Stimulated activated CD4-positive, alpha-beta T cell treated with anti-CD3 and anti-CD28 coated beads, Interleukin-1b, Interleukin-23, amount 100 ng/mL, for 24 hours (primary cell): ENCODE data around the gene VCAN.
"Not testable (repeated sequence)": the region's sequence is repeated elsewhere in the genome, so short reads cannot be mapped to it uniquely, and the experiment has no call there.

Experiments
- DNase-seq, 4 experiments: peaks; one replicate each; pipeline ENCODE4 v3.0.0-alpha.2; 2020; ENCODE audit warnings: low read depth in 4 of 4, low spot score in 1 of 4

VCAN gene

DNA sequence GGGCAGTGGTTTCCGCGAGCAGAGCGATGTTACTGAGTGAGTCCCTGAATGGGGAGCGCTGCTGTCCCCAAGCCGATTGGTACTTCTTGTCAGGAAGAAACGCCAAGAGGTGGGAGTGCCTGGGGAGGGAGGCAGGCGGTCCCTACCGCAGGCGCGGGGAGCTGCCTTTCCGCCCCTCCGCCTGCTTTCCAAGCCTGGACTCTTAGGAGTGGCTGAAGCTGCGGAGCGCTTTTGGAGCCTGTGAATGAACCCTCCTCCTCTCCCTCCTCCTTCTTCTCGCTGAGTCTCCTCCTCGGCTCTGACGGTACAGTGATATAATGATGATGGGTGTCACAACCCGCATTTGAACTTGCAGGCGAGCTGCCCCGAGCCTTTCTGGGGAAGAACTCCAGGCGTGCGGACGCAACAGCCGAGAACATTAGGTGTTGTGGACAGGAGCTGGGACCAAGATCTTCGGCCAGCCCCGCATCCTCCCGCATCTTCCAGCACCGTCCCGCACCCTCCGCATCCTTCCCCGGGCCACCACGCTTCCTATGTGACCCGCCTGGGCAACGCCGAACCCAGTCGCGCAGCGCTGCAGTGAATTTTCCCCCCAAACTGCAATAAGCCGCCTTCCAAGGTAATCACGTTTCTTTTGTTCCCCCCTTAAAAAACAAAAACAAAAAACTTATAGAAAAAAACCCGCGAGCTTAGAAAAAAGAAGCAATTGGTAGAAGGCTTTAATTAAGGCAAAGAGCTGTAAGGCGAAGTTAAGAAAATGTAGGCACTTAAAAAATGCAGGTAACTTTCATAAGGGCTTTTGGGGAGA, at the start of gene VCAN:
VCAN (plus strand) TSS at position 340 of the 808 bp plus-strand sequence. CDS start 11,775 bp downstream, outside the sequence.
- no peak for DNase-seq

- no peak for DNase-seq
Observed at GRCh38 chr5:83422284-83422683, 49.3 kb upstream of the VCAN start.

DNA sequence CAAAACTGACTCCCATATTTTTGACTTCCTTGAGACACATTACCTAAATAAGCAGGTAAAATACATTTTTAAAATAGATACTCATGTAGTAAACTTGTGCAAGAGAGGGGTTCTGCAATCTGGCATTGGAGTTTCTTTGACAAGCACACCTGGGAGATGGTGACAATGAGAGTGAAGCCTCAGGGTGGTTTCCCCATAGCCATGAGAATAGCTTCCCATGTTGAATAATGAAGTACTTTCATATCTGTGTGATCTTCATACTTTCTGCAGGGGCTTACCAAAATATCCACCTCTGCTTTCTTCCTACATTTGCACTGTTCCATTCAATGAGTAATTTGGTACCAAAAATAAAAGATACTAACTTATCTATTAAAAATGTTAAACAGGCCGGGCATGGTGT, 44.7 kb upstream of the VCAN start:
- no peak for DNase-seq

- DNase-seq, result no peak
Observed at GRCh38 chr5:83428126-83428525, 43.4 kb upstream of the VCAN start.

- no peak for DNase-seq
Observed at GRCh38 chr5:83428890-83429289, 42.7 kb upstream of the VCAN start.

DNA sequence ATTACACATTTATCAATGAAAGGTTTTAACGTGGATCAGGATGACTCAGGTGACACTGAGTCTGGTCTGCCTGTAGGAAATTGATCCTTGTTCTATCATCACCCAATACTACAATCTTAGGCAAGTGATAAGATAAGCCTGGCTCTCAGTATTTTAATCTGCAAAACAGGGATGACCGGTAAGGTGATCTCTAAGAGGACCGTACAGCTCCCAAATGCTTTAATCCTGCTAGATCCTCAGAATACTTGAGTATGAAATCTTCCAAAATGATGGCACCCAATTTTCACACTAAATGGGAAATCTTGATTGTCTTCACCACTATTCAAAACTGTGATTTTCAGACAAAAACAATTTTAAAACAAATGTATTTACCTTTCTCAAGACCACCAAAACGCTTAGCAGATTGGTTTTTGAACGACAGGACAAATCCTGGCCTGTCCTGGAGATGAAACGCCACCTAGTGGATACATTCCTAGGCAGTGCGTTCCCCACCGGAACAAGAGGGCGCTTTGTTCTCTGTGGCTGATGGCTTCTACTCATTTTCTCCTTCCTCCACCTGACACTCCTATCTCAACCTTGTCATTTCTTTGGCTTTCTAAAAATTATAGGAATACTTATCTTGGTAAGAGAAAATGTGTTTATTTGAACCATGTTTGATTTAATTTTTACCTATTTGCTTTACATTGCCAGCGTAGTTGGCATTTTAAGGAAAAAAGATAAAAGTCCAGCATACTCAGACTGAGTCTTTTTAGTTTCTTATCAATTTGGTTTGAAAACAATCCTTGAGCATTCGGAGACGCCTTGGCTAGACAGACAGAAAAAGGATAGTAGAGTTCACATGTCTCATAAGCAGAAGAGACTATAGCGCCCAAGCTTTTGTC, 41.2 kb upstream of the VCAN start:
- DNase-seq, result peak; percentile 5 to 15 (median 8)

GRCh38 chr5:83433891-83434290, 37.7 kb upstream of the VCAN start:
- DNase-seq, result no peak

DNA sequence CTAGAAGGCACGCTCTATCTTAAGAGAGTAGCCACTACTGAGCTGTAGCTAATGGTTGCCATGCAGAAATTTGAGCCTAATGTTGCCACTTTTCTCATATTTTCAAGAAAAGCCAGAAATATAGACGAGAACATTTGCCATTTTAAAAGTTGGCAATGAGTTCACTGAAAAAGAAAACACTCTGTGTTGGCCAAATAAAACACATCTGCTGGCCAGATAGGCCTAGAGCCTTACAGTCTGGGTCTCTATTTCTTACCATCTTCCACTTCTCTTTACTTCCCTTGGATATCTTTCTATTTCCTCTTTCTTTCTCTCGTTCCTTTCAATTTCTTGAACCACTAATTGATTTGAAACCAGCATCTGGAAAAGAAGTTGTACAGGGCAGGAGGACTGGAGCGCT, 36.6 kb upstream of the VCAN start:
- DNase-seq, result no peak

DNA sequence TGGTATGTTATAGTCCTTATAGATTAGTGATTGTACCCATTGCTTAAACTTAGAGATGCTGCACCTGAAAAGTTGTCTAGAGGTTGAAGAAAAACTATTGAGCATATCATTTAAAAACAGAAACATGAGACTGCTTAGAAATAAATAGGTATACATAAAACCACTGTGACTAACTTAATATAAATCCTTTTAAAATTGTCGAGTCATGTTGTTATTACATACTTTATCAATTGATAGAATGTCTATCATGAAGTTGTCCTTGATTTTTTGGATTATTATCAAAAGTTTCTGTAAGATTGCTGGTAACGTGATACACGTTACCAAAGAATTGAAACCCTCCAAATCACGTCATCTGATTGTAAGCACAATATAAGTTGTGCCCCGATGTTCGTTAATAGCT, 35.3 kb upstream of the VCAN start:
- DNase-seq, result no peak

- DNase-seq, result not testable (repeated sequence)
Observed at GRCh38 chr5:83437697-83438096, 33.8 kb upstream of the VCAN start.

- no peak for DNase-seq
Observed at GRCh38 chr5:83440826-83441225, 30.7 kb upstream of the VCAN start.

GRCh38 chr5:83441747-83442146, 29.8 kb upstream of the VCAN start:
- DNase-seq, result no peak

- DNase-seq, result no peak
Observed at GRCh38 chr5:83443534-83443933, 28.0 kb upstream of the VCAN start.

GRCh38 chr5:83444445-83444844, 27.1 kb upstream of the VCAN start:
- no peak for DNase-seq

DNA sequence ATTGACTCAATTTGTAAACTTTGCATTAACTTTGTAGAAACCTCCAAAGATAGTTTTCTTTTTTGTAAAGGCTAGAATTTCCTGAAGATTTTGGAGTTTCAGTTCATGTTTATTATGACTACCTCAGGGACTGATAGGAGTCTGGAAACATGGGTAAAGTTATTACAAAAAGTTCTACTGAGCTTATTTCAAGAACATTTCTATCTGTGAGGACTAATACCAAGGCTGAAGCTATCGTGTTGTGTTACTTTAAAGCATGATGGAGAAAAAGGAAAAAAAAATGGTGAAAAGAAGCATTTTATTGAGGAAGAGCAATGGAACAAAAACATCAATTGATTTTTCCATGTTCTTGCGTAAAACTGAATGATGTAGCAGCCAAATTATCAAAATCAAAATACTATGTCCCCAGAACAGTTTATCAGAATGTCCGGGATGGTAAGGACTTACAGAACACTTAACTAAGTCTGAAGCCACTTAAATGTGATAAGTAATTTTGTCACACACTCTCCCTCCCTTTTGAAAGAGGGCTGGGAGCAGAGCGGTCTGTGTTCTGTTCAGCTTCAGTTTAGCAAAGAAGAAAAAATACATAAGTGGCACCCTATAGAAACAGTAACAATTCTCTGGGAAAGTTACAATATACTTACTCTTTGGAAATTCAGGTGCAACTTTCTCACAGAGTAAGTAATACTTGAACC, 25.1 kb upstream of the VCAN start:
- DNase-seq, result no peak

- no peak for DNase-seq
Observed at GRCh38 chr5:83447533-83447932, 24.0 kb upstream of the VCAN start.

DNA sequence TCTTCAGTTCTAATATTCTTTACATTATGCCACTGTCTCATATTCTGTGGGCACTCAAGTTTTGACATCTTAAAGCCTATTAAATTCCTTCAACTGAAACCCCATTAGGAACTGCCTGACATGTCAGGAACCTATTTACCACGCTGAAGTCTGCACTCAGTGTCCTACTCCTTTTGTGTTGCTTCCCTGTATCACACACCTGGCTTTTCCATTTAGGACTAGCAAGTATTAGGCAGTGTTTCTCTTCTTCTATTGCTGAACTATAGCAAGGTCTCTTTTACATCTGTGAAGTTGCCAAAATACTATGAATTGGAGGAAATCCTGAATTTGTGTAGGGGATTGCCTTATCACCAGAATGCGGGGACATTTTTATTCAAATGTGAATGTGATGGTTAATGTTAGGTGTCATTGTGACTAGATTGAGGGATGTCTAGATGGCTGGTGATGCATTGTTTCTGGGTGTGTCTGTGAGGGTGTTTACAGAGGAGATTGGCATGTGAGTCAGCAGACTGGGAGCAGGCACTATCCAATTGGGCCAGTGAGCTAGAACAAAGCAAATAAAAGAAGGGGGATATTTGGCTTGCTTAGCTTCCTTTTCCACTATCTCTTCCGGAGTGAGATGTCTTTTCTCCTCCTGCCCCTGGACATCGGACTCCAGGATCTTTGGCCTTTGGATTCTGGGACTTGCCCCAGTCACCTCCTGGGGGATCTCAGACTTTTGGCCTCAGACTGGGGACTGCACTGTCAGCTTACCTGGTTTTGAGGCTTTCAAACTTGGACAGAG, 21.2 kb upstream of the VCAN start:
- DNase-seq, result no peak

DNA sequence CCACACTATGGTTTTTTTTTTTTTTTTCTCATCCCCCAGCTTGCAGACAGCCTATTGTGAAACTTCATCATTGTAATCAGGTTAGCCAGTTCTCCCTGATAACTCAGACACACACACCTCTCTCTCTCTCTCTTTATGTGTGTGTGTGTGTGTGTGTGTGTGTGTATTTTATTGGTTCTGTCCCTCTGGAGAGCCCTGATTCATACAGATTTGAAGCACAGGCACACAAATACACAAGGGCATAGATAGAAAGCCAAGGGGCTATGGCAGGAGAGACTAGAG, 20.6 kb upstream of the VCAN start:
- DNase-seq, result no peak

- no peak for DNase-seq
Observed at GRCh38 chr5:83451955-83452354, 19.6 kb upstream of the VCAN start.

DNA sequence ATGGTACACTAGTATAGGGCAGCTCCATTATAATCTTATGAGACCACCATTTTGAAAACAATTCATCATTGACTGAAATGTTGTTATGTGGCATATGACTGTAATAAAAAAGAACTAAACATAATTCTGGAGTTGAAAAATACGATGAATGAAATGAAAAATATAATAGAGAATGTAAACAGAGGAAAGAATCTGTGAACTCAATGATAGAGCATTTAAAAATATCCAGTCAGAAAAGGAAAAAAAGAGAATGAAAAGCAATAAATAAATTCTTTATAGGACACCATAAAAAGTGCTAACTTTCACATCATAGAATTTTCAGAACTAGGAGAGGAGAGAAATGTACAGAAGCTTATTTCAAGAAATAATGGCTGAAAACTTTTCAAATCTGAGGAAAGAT, 17.6 kb upstream of the VCAN start:
- DNase-seq, result no peak

DNA sequence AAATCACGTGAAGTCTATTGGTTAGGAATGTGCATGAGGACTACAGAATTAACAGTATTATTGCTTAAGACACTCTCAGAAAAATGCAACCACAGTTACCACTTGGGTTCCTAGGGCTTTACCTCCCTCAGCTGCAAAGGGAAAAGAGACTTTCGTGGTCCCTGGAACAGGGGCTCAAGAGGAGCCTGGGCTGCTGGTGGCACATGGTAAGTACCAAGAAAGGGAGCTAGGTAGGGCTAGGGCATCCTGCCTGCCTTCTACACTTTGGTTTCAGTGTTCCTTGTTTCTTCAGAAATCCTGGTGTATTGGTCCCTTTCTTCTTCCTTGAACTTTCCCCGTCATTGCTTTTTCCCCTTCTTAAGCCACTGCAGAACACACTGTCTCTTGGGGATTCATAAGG, 7.3 kb upstream of the VCAN start:
- no peak for DNase-seq
